WTC11 (cell line): ENCODE measurements around the gene SLC9A3. TPM values are rescaled to one million over a fixed set of nuclear protein-coding genes. Genes with fewer than 3 reads are reported as not detected.

ENCODE experiments used
- ATAC-seq: fragments of 200-7000 bp; cut with Tn5 transposase; 2 replicates; pipeline ENCODE4 v1.10.0; 2021; ENCODE audit warnings: mild to moderate bottlenecking, moderate library complexity
- CTCF ChIA-PET: fragments of 300-600 bp; sonication (Branson Sonifier 250); formaldehyde crosslinking; loops from one replicate; lab custom pipeline; 2021; ENCODE audit warnings: antibody characterized with exemption; lab: Charles Lee
- POLR2A ChIA-PET: fragments of 350-600 bp; sonication (Branson Sonifier 250); formaldehyde crosslinking; loops from one replicate; lab custom pipeline; 2021; ENCODE audit warnings: antibody characterized with exemption; lab: Charles Lee
- DNase-seq: peaks from one replicate; pipeline ENCODE4 v3.0.0; 2021; ENCODE audit warnings: low spot score
- H3K27ac Mint-ChIP-seq: 2 replicates; pipeline ENCODE4 v1.8.0; 2021; ENCODE audit warnings: mixed read lengths
- H3K27me3 Mint-ChIP-seq: 2 replicates; pipeline ENCODE4 v1.8.0; 2021; ENCODE audit warnings: low read depth, mild to moderate bottlenecking, moderate library complexity, mixed read lengths
- H3K36me3 Mint-ChIP-seq: 2 replicates; pipeline ENCODE4 v1.8.0; 2021; ENCODE audit warnings: mixed read lengths
- H3K4me1 Mint-ChIP-seq: 2 replicates; pipeline ENCODE4 v1.8.0; 2022; ENCODE audit warnings: mixed read lengths
- H3K4me3 Mint-ChIP-seq: 2 replicates; pipeline ENCODE4 v1.8.0; 2021; ENCODE audit warnings: mild to moderate bottlenecking, moderate library complexity, mixed read lengths
- H3K9me3 Mint-ChIP-seq: 2 replicates; pipeline ENCODE4 v1.8.0; 2021; ENCODE audit warnings: mixed read lengths
- AR ChIP-seq: fragments of 250-450 bp; sonication (Bioruptor Pico); IDR thresholded peaks from 2 replicates; pipeline ENCODE4 v1.9.0; 2021; ENCODE audit warnings: mild to moderate bottlenecking
- ATF1 ChIP-seq: sonication (generic); formaldehyde crosslinking; IDR thresholded peaks from 2 replicates; pipeline ENCODE4 v1.8.1; 2023; ENCODE audit warnings: mild to moderate bottlenecking, moderate library complexity, missing genetic modification reagents
- CREB1 ChIP-seq: sonication (generic); formaldehyde crosslinking; IDR thresholded peaks from 2 replicates; pipeline ENCODE4 v1.8.0; 2023; ENCODE audit warnings: mild to moderate bottlenecking, missing genetic modification reagents
- KAT7 ChIP-seq: sonication (generic); formaldehyde crosslinking; IDR thresholded peaks from 2 replicates; pipeline ENCODE4 v1.8.1; 2023; ENCODE audit warnings: missing genetic modification reagents, mild to moderate bottlenecking, borderline replicate concordance
- NFE2L1 ChIP-seq: sonication (generic); formaldehyde crosslinking; IDR thresholded peaks from 2 replicates; pipeline ENCODE4 v1.8.1; 2023; ENCODE audit warnings: missing genetic modification reagents
- NFYB ChIP-seq: sonication (generic); formaldehyde crosslinking; conservative IDR thresholded peaks from 2 replicates; pipeline ENCODE4 v1.8.0; 2022; ENCODE audit warnings: low read depth, missing genetic modification reagents
- OVOL2 ChIP-seq: fragments of 250-450 bp; sonication (Bioruptor Pico); IDR thresholded peaks from 2 replicates; pipeline ENCODE4 v1.9.0; 2021; ENCODE audit warnings: mild to moderate bottlenecking, borderline replicate concordance
- PREB ChIP-seq: sonication (generic); formaldehyde crosslinking; IDR thresholded peaks from 2 replicates; pipeline ENCODE4 v1.8.1; 2022; ENCODE audit warnings: mild to moderate bottlenecking, missing genetic modification reagents, moderate library complexity, borderline replicate concordance
- RORB ChIP-seq: fragments of 250-450 bp; sonication (Bioruptor Pico); IDR thresholded peaks from 2 replicates; pipeline ENCODE4 v1.9.0; 2021; ENCODE audit warnings: mild to moderate bottlenecking
- TEAD4 ChIP-seq: sonication (generic); formaldehyde crosslinking; IDR thresholded peaks from 2 replicates; pipeline ENCODE4 v1.8.0; 2022; ENCODE audit warnings: mild to moderate bottlenecking, missing genetic modification reagents
- USF2 ChIP-seq: sonication (generic); formaldehyde crosslinking; IDR thresholded peaks from 2 replicates; pipeline ENCODE4 v1.8.1; 2023; ENCODE audit warnings: mild to moderate bottlenecking, missing genetic modification reagents, moderate library complexity
- ZNF138 ChIP-seq: sonication (generic); formaldehyde crosslinking; conservative IDR thresholded peaks from 2 replicates; pipeline ENCODE4 v1.8.1; 2022; ENCODE audit warnings: mild to moderate bottlenecking, moderate library complexity, missing genetic modification reagents
- ZNF232 ChIP-seq: sonication (generic); formaldehyde crosslinking; IDR thresholded peaks from 2 replicates; pipeline ENCODE4 v1.8.0; 2022; ENCODE audit warnings: mild to moderate bottlenecking, missing genetic modification reagents
- ZNF512 ChIP-seq: sonication (generic); formaldehyde crosslinking; IDR thresholded peaks from 2 replicates; pipeline ENCODE4 v1.8.1; 2022; ENCODE audit warnings: missing genetic modification reagents, borderline replicate concordance
- total RNA-seq: library from RNA; stranded (reverse); gene quantifications from 3 replicates; pipeline ENCODE4 v1.2.3, GENCODE V29; 2021
- TF ChIP-seq, protein P1 (sequence below): sonication (generic); formaldehyde crosslinking; IDR thresholded peaks from 2 replicates; pipeline ENCODE4 v1.8.0; 2022; ENCODE audit warnings: mild to moderate bottlenecking, missing genetic modification reagents
- TF ChIP-seq, protein P2 (sequence below): fragments of 250-450 bp; sonication (Bioruptor Pico); IDR thresholded peaks from 2 replicates; pipeline ENCODE4 v1.9.0; 2021; ENCODE audit warnings: mild to moderate bottlenecking
- TF ChIP-seq, protein P3 (sequence below): fragments of 250-450 bp; sonication (Bioruptor Pico); IDR thresholded peaks from 2 replicates; pipeline ENCODE4 v1.9.0; 2021; ENCODE audit warnings: moderate library complexity, mild to moderate bottlenecking, inconsistent platforms, borderline replicate concordance
- TF ChIP-seq, protein P4 (sequence below): sonication (generic); formaldehyde crosslinking; IDR thresholded peaks from 2 replicates; pipeline ENCODE4 v1.8.0; 2022; ENCODE audit warnings: missing genetic modification reagents

SLC9A3 gene
- total RNA-seq, 1 experiment from 2014 or later, result 1.6 TPM

- no peaks in the 10 kb centered on the region for H3K9me3 Mint-ChIP-seq
- H3K4me1 Mint-ChIP-seq, result no peaks in the 10 kb centered on the region
- CTCF ChIA-PET, result interaction anchor here (1.1 kb wide), 1 partner anchor 80 kb away, joined by 3 read pairs; no protein-coding TSS in a partner anchor
- H3K27me3 Mint-ChIP-seq, result peaks cover 45% of the 10 kb centered on the region
- no peak overlapping the region for H3K4me3 Mint-ChIP-seq
- TF ChIP-seq, protein P1, sequence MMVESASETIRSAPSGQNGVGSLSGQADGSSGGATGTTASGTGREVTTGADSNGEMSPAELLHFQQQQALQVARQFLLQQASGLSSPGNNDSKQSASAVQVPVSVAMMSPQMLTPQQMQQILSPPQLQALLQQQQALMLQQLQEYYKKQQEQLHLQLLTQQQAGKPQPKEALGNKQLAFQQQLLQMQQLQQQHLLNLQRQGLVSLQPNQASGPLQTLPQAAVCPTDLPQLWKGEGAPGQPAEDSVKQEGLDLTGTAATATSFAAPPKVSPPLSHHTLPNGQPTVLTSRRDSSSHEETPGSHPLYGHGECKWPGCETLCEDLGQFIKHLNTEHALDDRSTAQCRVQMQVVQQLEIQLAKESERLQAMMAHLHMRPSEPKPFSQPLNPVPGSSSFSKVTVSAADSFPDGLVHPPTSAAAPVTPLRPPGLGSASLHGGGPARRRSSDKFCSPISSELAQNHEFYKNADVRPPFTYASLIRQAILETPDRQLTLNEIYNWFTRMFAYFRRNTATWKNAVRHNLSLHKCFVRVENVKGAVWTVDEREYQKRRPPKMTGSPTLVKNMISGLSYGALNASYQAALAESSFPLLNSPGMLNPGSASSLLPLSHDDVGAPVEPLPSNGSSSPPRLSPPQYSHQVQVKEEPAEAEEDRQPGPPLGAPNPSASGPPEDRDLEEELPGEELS, result no peak
- no peak for TF ChIP-seq PREB (CRISPR knock-in tag)
- no peak for TF ChIP-seq ZNF512 (CRISPR knock-in tag)
- no peak for TF ChIP-seq ATF1 (CRISPR knock-in tag)
- TF ChIP-seq KAT7 (CRISPR knock-in tag), result no peak
- TF ChIP-seq ZNF232 (CRISPR knock-in tag), result no peak
- TF ChIP-seq RORB, result no peak
- TF ChIP-seq CREB1 (CRISPR knock-in tag), result no peak
- H3K36me3 Mint-ChIP-seq, result no peaks in the 10 kb centered on the region
- ATAC-seq, result peak; percentile 25
- H3K27ac Mint-ChIP-seq, result no peak overlapping the region
- POLR2A ChIA-PET, result no interaction called here
- no peak for DNase-seq
These were observed 7.0 kb upstream of the SLC9A3 start for GRCh38 chr5:531101-531748.

- ATAC-seq (no peak), DNase-seq (no peak)
- CTCF ChIA-PET, result interaction anchor here (1.1 to 1.7 kb wide), 4 partner anchors 50 to 116 kb away, joined by 3 to 5 read pairs (median 4); no protein-coding TSS in a partner anchor
- POLR2A ChIA-PET, result no interaction called here
- Mint-ChIP-seq H3K4me1 (peaks cover 3% of the 10 kb centered on the region; the same call in 1 of the 2 replicates), H3K27me3 (peaks cover 54% of the 10 kb centered on the region), H3K27ac (no peak overlapping the region), H3K36me3 (no peaks in the 10 kb centered on the region), H3K9me3 (no peaks in the 10 kb centered on the region), H3K4me3 (no peak overlapping the region)
- TF ChIP-seq AR (CRISPR knock-in tag) (no peak), USF2 (CRISPR knock-in tag) (no peak), TEAD4 (CRISPR knock-in tag) (no peak), ATF1 (CRISPR knock-in tag) (no peak), NFE2L1 (no peak), CREB1 (CRISPR knock-in tag) (no peak), OVOL2 (no peak), ZNF138 (no peak), ZNF232 (CRISPR knock-in tag) (no peak), NFYB (CRISPR knock-in tag) (no peak)
- TF ChIP-seq, protein P2, sequence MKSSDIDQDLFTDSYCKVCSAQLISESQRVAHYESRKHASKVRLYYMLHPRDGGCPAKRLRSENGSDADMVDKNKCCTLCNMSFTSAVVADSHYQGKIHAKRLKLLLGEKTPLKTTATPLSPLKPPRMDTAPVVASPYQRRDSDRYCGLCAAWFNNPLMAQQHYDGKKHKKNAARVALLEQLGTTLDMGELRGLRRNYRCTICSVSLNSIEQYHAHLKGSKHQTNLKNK (CRISPR knock-in tag), result no peak
- TF ChIP-seq, protein P3, sequence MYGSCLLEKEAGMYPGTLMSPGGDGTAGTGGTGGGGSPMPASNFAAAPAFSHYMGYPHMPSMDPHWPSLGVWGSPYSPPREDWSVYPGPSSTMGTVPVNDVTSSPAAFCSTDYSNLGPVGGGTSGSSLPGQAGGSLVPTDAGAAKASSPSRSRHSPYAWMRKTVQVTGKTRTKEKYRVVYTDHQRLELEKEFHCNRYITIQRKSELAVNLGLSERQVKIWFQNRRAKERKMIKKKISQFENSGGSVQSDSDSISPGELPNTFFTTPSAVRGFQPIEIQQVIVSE (CRISPR knock-in tag), result no peak
- TF ChIP-seq, protein P4, sequence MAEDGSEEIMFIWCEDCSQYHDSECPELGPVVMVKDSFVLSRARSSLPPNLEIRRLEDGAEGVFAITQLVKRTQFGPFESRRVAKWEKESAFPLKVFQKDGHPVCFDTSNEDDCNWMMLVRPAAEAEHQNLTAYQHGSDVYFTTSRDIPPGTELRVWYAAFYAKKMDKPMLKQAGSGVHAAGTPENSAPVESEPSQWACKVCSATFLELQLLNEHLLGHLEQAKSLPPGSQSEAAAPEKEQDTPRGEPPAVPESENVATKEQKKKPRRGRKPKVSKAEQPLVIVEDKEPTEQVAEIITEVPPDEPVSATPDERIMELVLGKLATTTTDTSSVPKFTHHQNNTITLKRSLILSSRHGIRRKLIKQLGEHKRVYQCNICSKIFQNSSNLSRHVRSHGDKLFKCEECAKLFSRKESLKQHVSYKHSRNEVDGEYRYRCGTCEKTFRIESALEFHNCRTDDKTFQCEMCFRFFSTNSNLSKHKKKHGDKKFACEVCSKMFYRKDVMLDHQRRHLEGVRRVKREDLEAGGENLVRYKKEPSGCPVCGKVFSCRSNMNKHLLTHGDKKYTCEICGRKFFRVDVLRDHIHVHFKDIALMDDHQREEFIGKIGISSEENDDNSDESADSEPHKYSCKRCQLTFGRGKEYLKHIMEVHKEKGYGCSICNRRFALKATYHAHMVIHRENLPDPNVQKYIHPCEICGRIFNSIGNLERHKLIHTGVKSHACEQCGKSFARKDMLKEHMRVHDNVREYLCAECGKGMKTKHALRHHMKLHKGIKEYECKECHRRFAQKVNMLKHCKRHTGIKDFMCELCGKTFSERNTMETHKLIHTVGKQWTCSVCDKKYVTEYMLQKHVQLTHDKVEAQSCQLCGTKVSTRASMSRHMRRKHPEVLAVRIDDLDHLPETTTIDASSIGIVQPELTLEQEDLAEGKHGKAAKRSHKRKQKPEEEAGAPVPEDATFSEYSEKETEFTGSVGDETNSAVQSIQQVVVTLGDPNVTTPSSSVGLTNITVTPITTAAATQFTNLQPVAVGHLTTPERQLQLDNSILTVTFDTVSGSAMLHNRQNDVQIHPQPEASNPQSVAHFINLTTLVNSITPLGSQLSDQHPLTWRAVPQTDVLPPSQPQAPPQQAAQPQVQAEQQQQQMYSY (CRISPR knock-in tag), result no peak
These were observed 6.0 kb upstream of the SLC9A3 start for GRCh38 chr5:530001-530955.
